Astrocyte (in vitro differentiated cells and primary cell): ENCODE results near the gene AGTRAP. TPM values are rescaled to one million over a fixed set of nuclear protein-coding genes. Genes with fewer than 3 reads are reported as not detected.
A peak's percentile ranks its signal among the peaks of the same experiment; 100 is the strongest.

Experiments
- DNase-seq: peaks from one replicate; pipeline ENCODE4 v3.0.0-alpha.2; 2010; ENCODE audit warnings: low read depth
- FAIRE-seq: peaks from 2 replicates; lab custom pipeline; 2011; peaks lifted over from hg19 to GRCh38; lab: Jason Lieb, UNC
- H2AFZ ChIP-seq: 2 replicates; pipeline ENCODE4 v1.6.0; 2012; ENCODE audit warnings: low read depth, low read length, inconsistent platforms
- H3K27ac ChIP-seq: 2 replicates; pipeline ENCODE4 v1.5.1; 2011; ENCODE audit warnings: low read depth, low read length, inconsistent platforms
- H3K27me3 ChIP-seq: 2 replicates; pipeline ENCODE4 v1.6.0; 2011; ENCODE audit warnings: low read length, inconsistent platforms; ENCODE audit not compliant: insufficient read depth
- H3K36me3 ChIP-seq: 2 replicates; pipeline ENCODE4 v1.5.1; 2011; ENCODE audit warnings: low read length, inconsistent platforms; ENCODE audit not compliant: insufficient read depth
- H3K4me1 ChIP-seq: 2 replicates; pipeline ENCODE4 v1.5.1; 2011; ENCODE audit warnings: low read length, inconsistent platforms; ENCODE audit not compliant: insufficient read depth
- H3K4me2 ChIP-seq: 2 replicates; pipeline ENCODE4 v1.6.0; 2012; ENCODE audit warnings: low read length, inconsistent platforms
- H3K4me3 ChIP-seq: 2 replicates; pipeline ENCODE4 v1.5.1; 2011; ENCODE audit warnings: low read depth, mild to moderate bottlenecking, low read length, inconsistent platforms; ENCODE audit not compliant: insufficient read depth
- H3K79me2 ChIP-seq: 2 replicates; pipeline ENCODE4 v1.6.0; 2012; ENCODE audit warnings: mild to moderate bottlenecking, low read length, inconsistent platforms; ENCODE audit not compliant: insufficient read depth
- H3K9ac ChIP-seq: 2 replicates; pipeline ENCODE4 v1.6.0; 2012; ENCODE audit warnings: mild to moderate bottlenecking, low read length, inconsistent platforms
- H3K9me3 ChIP-seq: 2 replicates; pipeline ENCODE4 v1.5.1; 2012; ENCODE audit warnings: low read depth, mild to moderate bottlenecking, low read length, inconsistent platforms; ENCODE audit not compliant: insufficient read depth
- H4K20me1 ChIP-seq: 2 replicates; pipeline ENCODE4 v1.6.0; 2012; ENCODE audit warnings: low read length, inconsistent platforms; ENCODE audit not compliant: insufficient read depth
- H3K27ac Mint-ChIP-seq: one replicate; pipeline ENCODE4 v1.8.0; 2021; ENCODE audit warnings: mild to moderate bottlenecking, mixed read lengths; ENCODE audit not compliant: unreplicated experiment
- H3K27me3 Mint-ChIP-seq: one replicate; pipeline ENCODE4 v1.8.0; 2021; ENCODE audit warnings: low read depth, mixed read lengths; ENCODE audit not compliant: unreplicated experiment
- H3K36me3 Mint-ChIP-seq: one replicate; pipeline ENCODE4 v1.8.0; 2021; ENCODE audit warnings: low read depth, mixed read lengths; ENCODE audit not compliant: unreplicated experiment
- H3K4me1 Mint-ChIP-seq: one replicate; pipeline ENCODE4 v1.8.0; 2021; ENCODE audit warnings: low read depth, mixed read lengths; ENCODE audit not compliant: unreplicated experiment
- H3K4me3 Mint-ChIP-seq: one replicate; pipeline ENCODE4 v1.8.0; 2021; ENCODE audit warnings: mild to moderate bottlenecking, moderate library complexity, mixed read lengths; ENCODE audit not compliant: unreplicated experiment
- H3K9me3 Mint-ChIP-seq: one replicate; pipeline ENCODE4 v1.8.0; 2021; ENCODE audit warnings: mild to moderate bottlenecking, mixed read lengths; ENCODE audit not compliant: unreplicated experiment
- CTCF ChIP-seq: IDR thresholded peaks from 2 replicates; pipeline ENCODE4 v1.5.1; 2011; ENCODE audit warnings: low read depth, mild to moderate bottlenecking, inconsistent platforms, low read length, moderate library complexity; ENCODE audit not compliant: insufficient read depth
- EZH2 ChIP-seq: IDR thresholded peaks from 2 replicates; pipeline ENCODE4 v1.6.1; 2012; ENCODE audit warnings: mild to moderate bottlenecking, low read length, inconsistent platforms; ENCODE audit not compliant: insufficient read depth
- total RNA-seq: library from RNA; stranded (reverse); gene quantifications from 2 replicates; pipeline ENCODE4 v1.2.1, GENCODE V29; 2021

The AGTRAP gene
- total RNA-seq, 1 donor from 2014 or later = 38.7 TPM

GRCh38 chr1:11738783-11739182 is 2.8 kb downstream of the AGTRAP start:
- no peaks in the 10 kb centered on the region for H3K9me3 ChIP-seq
- peak overlapping the region; percentile 27 for H3K4me3 Mint-ChIP-seq

GRCh38 chr1:11740258-11741192 is 4.6 kb downstream of the AGTRAP start:
- no peak overlapping the region for H3K9ac ChIP-seq
- no peak overlapping the region for H2AFZ ChIP-seq
- no peak overlapping the region for H3K4me2 ChIP-seq
- peaks cover 2% of the 10 kb centered on the region for H3K79me2 ChIP-seq
- Mint-ChIP-seq H3K9me3 (no peaks in the 10 kb centered on the region), H3K36me3 (peaks cover 6% of the 10 kb centered on the region), H3K27me3 (peaks cover 3% of the 10 kb centered on the region), H3K4me3 (no peak overlapping the region), H3K27ac (no peak overlapping the region), H3K4me1 (peaks cover 10% of the 10 kb centered on the region)
- H3K27me3 ChIP-seq = no peaks in the 10 kb centered on the region
- H4K20me1 ChIP-seq = peaks cover 9% of the 10 kb centered on the region
- DNase-seq (no peak), FAIRE-seq (no peak)
- H3K27ac ChIP-seq = no peak overlapping the region
- peaks cover 17% of the 10 kb centered on the region for H3K4me1 ChIP-seq
- H3K36me3 ChIP-seq = no peaks in the 10 kb centered on the region
- H3K9me3 ChIP-seq = no peaks in the 10 kb centered on the region
- H3K4me3 ChIP-seq = no peak overlapping the region
- no peak for TF ChIP-seq CTCF
- TF ChIP-seq EZH2 = no peak

More at GRCh38 chr1:11738783-11739182, 2.8 kb downstream of the AGTRAP start:
- no peaks in the 10 kb centered on the region for H3K9me3 Mint-ChIP-seq
- H3K27me3 Mint-ChIP-seq = peaks cover 3% of the 10 kb centered on the region
- Histone ChIP-seq H2AFZ (no peak overlapping the region), H3K36me3 (no peaks in the 10 kb centered on the region), H3K9ac (no peak overlapping the region), H3K27me3 (no peaks in the 10 kb centered on the region), H4K20me1 (peaks cover 9% of the 10 kb centered on the region), H3K4me1 (peaks cover 18% of the 10 kb centered on the region), H3K79me2 (peaks cover 2% of the 10 kb centered on the region), H3K27ac (no peak overlapping the region), H3K4me3 (no peak overlapping the region), H3K4me2 (no peak overlapping the region)
- DNase-seq (no peak), FAIRE-seq (no peak)
- H3K4me1 Mint-ChIP-seq = peaks cover 10% of the 10 kb centered on the region
- TF ChIP-seq CTCF (no peak), EZH2 (no peak)
- H3K27ac Mint-ChIP-seq = no peak overlapping the region
- peaks cover 3% of the 10 kb centered on the region for H3K36me3 Mint-ChIP-seq

- Mint-ChIP-seq H3K27ac (no peak overlapping the region), H3K4me1 (peaks cover 10% of the 10 kb centered on the region), H3K27me3 (peaks cover 3% of the 10 kb centered on the region), H3K4me3 (no peak overlapping the region), H3K9me3 (no peaks in the 10 kb centered on the region), H3K36me3 (peaks cover 12% of the 10 kb centered on the region)
- H3K4me2 ChIP-seq = no peak overlapping the region
- H3K36me3 ChIP-seq = no peaks in the 10 kb centered on the region
- H3K4me3 ChIP-seq = no peak overlapping the region
- H3K9ac ChIP-seq = no peak overlapping the region
- peaks cover 12% of the 10 kb centered on the region for H4K20me1 ChIP-seq
- H3K27ac ChIP-seq = no peak overlapping the region
- H3K79me2 ChIP-seq = peaks cover 2% of the 10 kb centered on the region
- H3K27me3 ChIP-seq = no peaks in the 10 kb centered on the region
- no peak for FAIRE-seq
- no peak overlapping the region for H2AFZ ChIP-seq
- DNase-seq = no peak
- TF ChIP-seq CTCF (no peak), EZH2 (no peak)
- H3K9me3 ChIP-seq = no peaks in the 10 kb centered on the region
- peaks cover 11% of the 10 kb centered on the region for H3K4me1 ChIP-seq
Observed at GRCh38 chr1:11741482-11741881, 5.5 kb downstream of the AGTRAP start.
